ENCODE results near the gene RIMBP2. TPM values are rescaled to one million over a fixed set of nuclear protein-coding genes. Genes with fewer than 3 reads are reported as not detected.

RIMBP2 gene
- total and polyA plus RNA-seq, 2 experiments from 2014 or later: 0.31 to 0.37 TPM

DNA sequence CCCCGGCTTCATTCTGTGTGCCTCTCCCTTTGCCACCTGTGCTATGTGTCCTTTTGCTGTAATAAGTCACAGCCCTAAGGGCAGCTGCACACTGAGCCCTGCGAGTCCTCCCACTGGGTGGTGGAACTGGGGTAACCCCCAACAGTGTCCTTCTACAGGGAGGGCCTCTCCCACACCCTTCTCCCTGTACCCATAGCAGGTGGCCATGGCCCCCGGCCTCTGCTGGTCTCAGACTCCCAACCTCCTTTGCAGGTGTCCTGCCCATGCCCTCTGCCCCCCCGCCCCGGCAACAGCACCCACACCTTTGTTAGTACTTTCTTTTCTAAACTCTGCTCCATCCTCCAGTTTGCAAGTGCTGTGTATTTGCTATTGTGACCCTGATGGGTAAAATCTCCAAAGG lies 206.6 kb downstream of the RIMBP2 start:
- peaks cover 10% of the 10 kb centered on the region for H3K27me3 Mint-ChIP-seq (ENCODE audit: insufficient read depth, low read depth, poor library complexity)
- H2AFZ ChIP-seq: no peak overlapping the region
- H3K9me3 Mint-ChIP-seq: peaks cover 88% of the 10 kb centered on the region
- no peaks in the 10 kb centered on the region for H4K20me1 ChIP-seq (replicated peaks; ENCODE audit: insufficient read depth)
- ATAC-seq: no peak
- no peak overlapping the region for H3K4me3 Mint-ChIP-seq
- DNase-seq (ENCODE audit: low spot score): no peak
- H3K4me2 ChIP-seq: no peak overlapping the region
- no peak overlapping the region for H3K27ac Mint-ChIP-seq
- no peaks in the 10 kb centered on the region; the same call in 2 of the 3 replicates for H3K4me1 Mint-ChIP-seq
- no peaks in the 10 kb centered on the region for H3K9me2 ChIP-seq (ENCODE audit: insufficient read depth)
- no peak overlapping the region for H3K4me3 ChIP-seq
- H3K36me3 ChIP-seq (ENCODE audit: insufficient read depth): no peaks in the 10 kb centered on the region
- H3K36me3 Mint-ChIP-seq (ENCODE audit: low read depth): peaks cover 26% of the 10 kb centered on the region
- no peaks in the 10 kb centered on the region for H3K27me3 ChIP-seq (ENCODE audit: insufficient read depth)
- peaks cover 3% of the 10 kb centered on the region; the same call in 1 of the 2 replicates for H3K4me1 ChIP-seq (ENCODE audit: insufficient read depth)
- no peaks in the 10 kb centered on the region for H3F3A ChIP-seq (replicated peaks; ENCODE audit: low read depth)
- H3K79me2 ChIP-seq (replicated peaks; ENCODE audit: insufficient read depth): no peaks in the 10 kb centered on the region
- H3K27ac ChIP-seq (ENCODE audit: low read depth): no peak overlapping the region
- TF ChIP-seq EZH2phosphoT487 (IDR thresholded peaks at IDR 0.05; ENCODE audit: unreplicated experiment) (no peak), STAT1 (IDR thresholded peaks at IDR 0.05; ENCODE audit: unreplicated experiment) (no peak), NANOG (IDR thresholded peaks at IDR 0.05; ENCODE audit: borderline replicate concordance) (no peak)
- TF ChIP-seq, protein P1, sequence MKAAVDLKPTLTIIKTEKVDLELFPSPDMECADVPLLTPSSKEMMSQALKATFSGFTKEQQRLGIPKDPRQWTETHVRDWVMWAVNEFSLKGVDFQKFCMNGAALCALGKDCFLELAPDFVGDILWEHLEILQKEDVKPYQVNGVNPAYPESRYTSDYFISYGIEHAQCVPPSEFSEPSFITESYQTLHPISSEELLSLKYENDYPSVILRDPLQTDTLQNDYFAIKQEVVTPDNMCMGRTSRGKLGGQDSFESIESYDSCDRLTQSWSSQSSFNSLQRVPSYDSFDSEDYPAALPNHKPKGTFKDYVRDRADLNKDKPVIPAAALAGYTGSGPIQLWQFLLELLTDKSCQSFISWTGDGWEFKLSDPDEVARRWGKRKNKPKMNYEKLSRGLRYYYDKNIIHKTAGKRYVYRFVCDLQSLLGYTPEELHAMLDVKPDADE (IDR thresholded peaks at IDR 0.05): no peak
- TF ChIP-seq, protein P2, sequence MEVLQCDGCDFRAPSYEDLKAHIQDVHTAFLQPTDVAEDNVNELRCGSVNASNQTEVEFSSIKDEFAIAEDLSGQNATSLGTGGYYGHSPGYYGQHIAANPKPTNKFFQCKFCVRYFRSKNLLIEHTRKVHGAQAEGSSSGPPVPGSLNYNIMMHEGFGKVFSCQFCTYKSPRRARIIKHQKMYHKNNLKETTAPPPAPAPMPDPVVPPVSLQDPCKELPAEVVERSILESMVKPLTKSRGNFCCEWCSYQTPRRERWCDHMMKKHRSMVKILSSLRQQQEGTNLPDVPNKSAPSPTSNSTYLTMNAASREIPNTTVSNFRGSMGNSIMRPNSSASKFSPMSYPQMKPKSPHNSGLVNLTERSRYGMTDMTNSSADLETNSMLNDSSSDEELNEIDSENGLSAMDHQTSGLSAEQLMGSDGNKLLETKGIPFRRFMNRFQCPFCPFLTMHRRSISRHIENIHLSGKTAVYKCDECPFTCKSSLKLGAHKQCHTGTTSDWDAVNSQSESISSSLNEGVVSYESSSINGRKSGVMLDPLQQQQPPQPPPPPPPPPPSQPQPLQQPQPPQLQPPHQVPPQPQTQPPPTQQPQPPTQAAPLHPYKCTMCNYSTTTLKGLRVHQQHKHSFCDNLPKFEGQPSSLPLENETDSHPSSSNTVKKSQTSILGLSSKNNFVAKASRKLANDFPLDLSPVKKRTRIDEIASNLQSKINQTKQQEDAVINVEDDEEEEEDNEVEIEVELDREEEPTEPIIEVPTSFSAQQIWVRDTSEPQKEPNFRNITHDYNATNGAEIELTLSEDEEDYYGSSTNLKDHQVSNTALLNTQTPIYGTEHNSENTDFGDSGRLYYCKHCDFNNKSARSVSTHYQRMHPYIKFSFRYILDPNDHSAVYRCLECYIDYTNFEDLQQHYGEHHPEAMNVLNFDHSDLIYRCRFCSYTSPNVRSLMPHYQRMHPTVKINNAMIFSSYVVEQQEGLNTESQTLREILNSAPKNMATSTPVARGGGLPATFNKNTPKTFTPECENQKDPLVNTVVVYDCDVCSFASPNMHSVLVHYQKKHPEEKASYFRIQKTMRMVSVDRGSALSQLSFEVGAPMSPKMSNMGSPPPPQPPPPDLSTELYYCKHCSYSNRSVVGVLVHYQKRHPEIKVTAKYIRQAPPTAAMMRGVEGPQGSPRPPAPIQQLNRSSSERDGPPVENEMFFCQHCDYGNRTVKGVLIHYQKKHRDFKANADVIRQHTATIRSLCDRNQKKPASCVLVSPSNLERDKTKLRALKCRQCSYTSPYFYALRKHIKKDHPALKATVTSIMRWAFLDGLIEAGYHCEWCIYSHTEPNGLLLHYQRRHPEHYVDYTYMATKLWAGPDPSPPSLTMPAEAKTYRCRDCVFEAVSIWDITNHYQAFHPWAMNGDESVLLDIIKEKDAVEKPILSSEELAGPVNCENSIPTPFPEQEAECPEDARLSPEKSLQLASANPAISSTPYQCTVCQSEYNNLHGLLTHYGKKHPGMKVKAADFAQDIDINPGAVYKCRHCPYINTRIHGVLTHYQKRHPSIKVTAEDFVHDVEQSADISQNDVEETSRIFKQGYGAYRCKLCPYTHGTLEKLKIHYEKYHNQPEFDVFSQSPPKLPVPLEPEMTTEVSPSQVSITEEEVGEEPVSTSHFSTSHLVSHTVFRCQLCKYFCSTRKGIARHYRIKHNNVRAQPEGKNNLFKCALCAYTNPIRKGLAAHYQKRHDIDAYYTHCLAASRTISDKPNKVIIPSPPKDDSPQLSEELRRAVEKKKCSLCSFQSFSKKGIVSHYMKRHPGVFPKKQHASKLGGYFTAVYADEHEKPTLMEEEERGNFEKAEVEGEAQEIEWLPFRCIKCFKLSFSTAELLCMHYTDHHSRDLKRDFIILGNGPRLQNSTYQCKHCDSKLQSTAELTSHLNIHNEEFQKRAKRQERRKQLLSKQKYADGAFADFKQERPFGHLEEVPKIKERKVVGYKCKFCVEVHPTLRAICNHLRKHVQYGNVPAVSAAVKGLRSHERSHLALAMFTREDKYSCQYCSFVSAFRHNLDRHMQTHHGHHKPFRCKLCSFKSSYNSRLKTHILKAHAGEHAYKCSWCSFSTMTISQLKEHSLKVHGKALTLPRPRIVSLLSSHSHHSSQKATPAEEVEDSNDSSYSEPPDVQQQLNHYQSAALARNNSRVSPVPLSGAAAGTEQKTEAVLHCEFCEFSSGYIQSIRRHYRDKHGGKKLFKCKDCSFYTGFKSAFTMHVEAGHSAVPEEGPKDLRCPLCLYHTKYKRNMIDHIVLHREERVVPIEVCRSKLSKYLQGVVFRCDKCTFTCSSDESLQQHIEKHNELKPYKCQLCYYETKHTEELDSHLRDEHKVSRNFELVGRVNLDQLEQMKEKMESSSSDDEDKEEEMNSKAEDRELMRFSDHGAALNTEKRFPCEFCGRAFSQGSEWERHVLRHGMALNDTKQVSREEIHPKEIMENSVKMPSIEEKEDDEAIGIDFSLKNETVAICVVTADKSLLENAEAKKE (CRISPR knock-in tag; IDR thresholded peaks at IDR 0.05): no peak

GRCh38 chr12:130508847-130509246 lies 207.3 kb downstream of the RIMBP2 start:
- Histone ChIP-seq H3K4me3 (no peak overlapping the region), H3K36me3 (ENCODE audit: insufficient read depth) (no peaks in the 10 kb centered on the region), H3K9me2 (ENCODE audit: insufficient read depth) (no peaks in the 10 kb centered on the region), H2AFZ (no peak overlapping the region), H3K4me1 (ENCODE audit: insufficient read depth) (peaks cover under 1% of the 10 kb centered on the region; the same call in 1 of the 2 replicates), H3K27ac (ENCODE audit: low read depth) (no peak overlapping the region), H3K79me2 (replicated peaks; ENCODE audit: insufficient read depth) (no peaks in the 10 kb centered on the region), H3K4me2 (no peak overlapping the region), H3F3A (replicated peaks; ENCODE audit: low read depth) (no peaks in the 10 kb centered on the region), H4K20me1 (replicated peaks; ENCODE audit: insufficient read depth) (no peaks in the 10 kb centered on the region), H3K27me3 (ENCODE audit: insufficient read depth) (no peaks in the 10 kb centered on the region)
- no peak overlapping the region for H3K27ac Mint-ChIP-seq
- H3K27me3 Mint-ChIP-seq (ENCODE audit: insufficient read depth, low read depth, poor library complexity): peaks cover 10% of the 10 kb centered on the region
- H3K36me3 Mint-ChIP-seq (ENCODE audit: low read depth): peaks cover 26% of the 10 kb centered on the region
- ATAC-seq (no peak), DNase-seq (ENCODE audit: low spot score) (no peak)
- H3K4me3 Mint-ChIP-seq: no peak overlapping the region
- H3K4me1 Mint-ChIP-seq: no peaks in the 10 kb centered on the region; the same call in 2 of the 3 replicates
- peaks cover 89% of the 10 kb centered on the region for H3K9me3 Mint-ChIP-seq
- TF ChIP-seq POLR2AphosphoS5 (IDR thresholded peaks at IDR 0.05; ENCODE audit: low read depth) (no peak), ZNF331 (CRISPR knock-in tag; IDR thresholded peaks at IDR 0.05; ENCODE audit: low read depth) (no peak), CREB1 (CRISPR knock-in tag; IDR thresholded peaks at IDR 0.05; ENCODE audit: low read depth) (no peak), EZH2phosphoT487 (IDR thresholded peaks at IDR 0.05; ENCODE audit: unreplicated experiment) (no peak)
- TF ChIP-seq, protein P1 (IDR thresholded peaks at IDR 0.05): no peak
